Liver (tissue), 3 donors: Measurements from ENCODE around the gene AGBL4.

Experiments used
- ATF3 ChIP-seq: IDR thresholded peaks from 2 replicates; pipeline ENCODE4 v1.6.1; 2016; ENCODE audit warnings: antibody characterized with exemption
- CTCF ChIP-seq: fragments of 150-350 bp; IDR thresholded peaks from 2 replicates; pipeline ENCODE4 v1.5.1; 2017; ENCODE audit warnings: improper control_type of control experiment, low read depth, low read length; ENCODE audit not compliant: missing input control
- EGR1 ChIP-seq, 2 donors: IDR thresholded peaks; 2 replicates each; pipeline ENCODE4 v1.6.1; 2016 to 2018; ENCODE audit warnings: antibody characterized with exemption in 2 of 2, low read depth in 2 of 2
- FOXA2 ChIP-seq: IDR thresholded peaks from 2 replicates; pipeline ENCODE4 v1.6.1; 2016; ENCODE audit warnings: antibody characterized with exemption
- GABPA ChIP-seq, 2 donors: IDR thresholded peaks in 1 of 2; conservative IDR thresholded peaks in 1 of 2; 2 replicates each; pipeline ENCODE4 v1.6.1; 2016; ENCODE audit warnings: antibody characterized with exemption in 2 of 2, mild to moderate bottlenecking in 1 of 2, moderate library complexity in 1 of 2
- HNF4G ChIP-seq: IDR thresholded peaks from 2 replicates; pipeline ENCODE4 v1.6.1; 2016; ENCODE audit warnings: antibody characterized with exemption
- JUND ChIP-seq, 2 donors: IDR thresholded peaks; 2 replicates each; pipeline ENCODE4 v1.6.1; 2016; ENCODE audit warnings: antibody characterized with exemption in 2 of 2
- MAX ChIP-seq: IDR thresholded peaks from 2 replicates; pipeline ENCODE4 v1.6.1; 2016; ENCODE audit warnings: antibody characterized with exemption
- NR2F2 ChIP-seq: IDR thresholded peaks from 2 replicates; pipeline ENCODE4 v1.6.1; 2016; ENCODE audit warnings: antibody characterized with exemption
- RAD21 ChIP-seq, 2 donors: IDR thresholded peaks; 2 replicates each; pipeline ENCODE4 v1.6.1; 2016; ENCODE audit warnings: antibody characterized with exemption in 2 of 2, mild to moderate bottlenecking in 2 of 2
- REST ChIP-seq: IDR thresholded peaks from 2 replicates; pipeline ENCODE4 v1.6.1; 2016; ENCODE audit warnings: antibody characterized with exemption, mild to moderate bottlenecking
- RXRA ChIP-seq, 2 donors: IDR thresholded peaks; 2 replicates each; pipeline ENCODE4 v1.6.1; 2017 to 2018; ENCODE audit warnings: antibody characterized with exemption in 2 of 2, mild to moderate bottlenecking in 1 of 2
- SP1 ChIP-seq: IDR thresholded peaks from 2 replicates; pipeline ENCODE4 v1.6.1; 2018; ENCODE audit warnings: antibody characterized with exemption, mild to moderate bottlenecking
- TAF1 ChIP-seq: conservative IDR thresholded peaks from 2 replicates; pipeline ENCODE4 v1.6.1; 2016; ENCODE audit warnings: antibody characterized with exemption, mild to moderate bottlenecking
- donor health status: healthy.
- donor health status: healthy.

- TF ChIP-seq CTCF, result no peak
- no peak for TF ChIP-seq MAX
- TF ChIP-seq TAF1, result no peak
- no peak for TF ChIP-seq JUND (IDR thresholded peaks at IDR 0.05)
- TF ChIP-seq ATF3, result no peak
- TF ChIP-seq REST, result no peak
- no peak for TF ChIP-seq RXRA (IDR thresholded peaks at IDR 0.05)
- no peak for TF ChIP-seq HNF4G
- no peak for TF ChIP-seq GABPA (IDR thresholded peaks at IDR 0.05 in 1 of 2, conservative IDR thresholded peaks at IDR 0.05 in 1 of 2)
- no peak for TF ChIP-seq FOXA2
- TF ChIP-seq SP1, result no peak
- no peak for TF ChIP-seq RAD21 (IDR thresholded peaks at IDR 0.05)
- no peak for TF ChIP-seq NR2F2
- TF ChIP-seq EGR1 (IDR thresholded peaks at IDR 0.05; ENCODE audit: low read depth in 2 of 2), result no peak
Observed at GRCh38 chr1:48735796-48736195, 1288.0 kb downstream of the AGBL4 start.
